Measurements from ENCODE around the gene TAC4.

The TAC4 gene

DNA sequence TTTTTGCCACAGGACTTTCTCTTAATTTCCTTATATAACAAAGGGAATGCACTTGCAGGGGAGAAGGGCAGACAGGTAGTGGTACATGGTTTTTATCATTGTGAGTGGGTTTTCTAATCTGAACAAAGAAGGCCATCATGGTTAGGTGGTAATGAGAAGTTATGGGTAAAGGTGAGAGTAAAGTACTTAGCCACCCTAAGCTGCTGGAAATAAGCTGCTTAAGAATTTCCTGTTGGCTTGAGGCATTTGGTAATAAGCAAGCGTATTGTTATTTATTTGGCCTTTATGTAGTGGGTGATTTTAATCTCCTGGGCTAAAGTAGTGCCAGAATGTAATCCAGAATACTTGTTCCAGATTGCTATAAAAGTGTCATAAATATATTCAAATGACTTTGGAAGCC is 27.1 kb downstream of the TAC4 start:
- H3K79me2 ChIP-seq (ENCODE audit: insufficient read depth, low read length): no peaks in the 10 kb centered on the region; the same call in 1 of the 2 replicates
- no peaks in the 10 kb centered on the region for H3K9me3 ChIP-seq (ENCODE audit: insufficient read depth, low read length)
- H2AFZ ChIP-seq (ENCODE audit: low read depth, low read length, severe bottlenecking): no peak overlapping the region
- H3K9ac ChIP-seq (ENCODE audit: low read length): no peak overlapping the region
- H3K36me3 ChIP-seq (ENCODE audit: low read length): peaks cover 37% of the 10 kb centered on the region
- H3K27ac ChIP-seq (ENCODE audit: low read depth, low read length): no peak overlapping the region
- no peaks in the 10 kb centered on the region for H4K20me1 ChIP-seq (ENCODE audit: low read depth, low read length)
- no peak for TF ChIP-seq EZH2phosphoT487 (conservative IDR thresholded peaks at IDR 0.05; ENCODE audit: low read length)
- TF ChIP-seq, protein P1, sequence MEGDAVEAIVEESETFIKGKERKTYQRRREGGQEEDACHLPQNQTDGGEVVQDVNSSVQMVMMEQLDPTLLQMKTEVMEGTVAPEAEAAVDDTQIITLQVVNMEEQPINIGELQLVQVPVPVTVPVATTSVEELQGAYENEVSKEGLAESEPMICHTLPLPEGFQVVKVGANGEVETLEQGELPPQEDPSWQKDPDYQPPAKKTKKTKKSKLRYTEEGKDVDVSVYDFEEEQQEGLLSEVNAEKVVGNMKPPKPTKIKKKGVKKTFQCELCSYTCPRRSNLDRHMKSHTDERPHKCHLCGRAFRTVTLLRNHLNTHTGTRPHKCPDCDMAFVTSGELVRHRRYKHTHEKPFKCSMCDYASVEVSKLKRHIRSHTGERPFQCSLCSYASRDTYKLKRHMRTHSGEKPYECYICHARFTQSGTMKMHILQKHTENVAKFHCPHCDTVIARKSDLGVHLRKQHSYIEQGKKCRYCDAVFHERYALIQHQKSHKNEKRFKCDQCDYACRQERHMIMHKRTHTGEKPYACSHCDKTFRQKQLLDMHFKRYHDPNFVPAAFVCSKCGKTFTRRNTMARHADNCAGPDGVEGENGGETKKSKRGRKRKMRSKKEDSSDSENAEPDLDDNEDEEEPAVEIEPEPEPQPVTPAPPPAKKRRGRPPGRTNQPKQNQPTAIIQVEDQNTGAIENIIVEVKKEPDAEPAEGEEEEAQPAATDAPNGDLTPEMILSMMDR (IDR thresholded peaks at IDR 0.05; ENCODE audit: insufficient read depth, low read length, poor library complexity, severe bottlenecking): no peak
- no peak overlapping the region for H3K4me2 ChIP-seq (ENCODE audit: low read depth, low read length, poor library complexity, severe bottlenecking)
- no peak overlapping the region for H3K4me3 ChIP-seq (ENCODE audit: insufficient read depth, low read length, poor library complexity, severe bottlenecking)
- no peaks in the 10 kb centered on the region for H3F3A ChIP-seq (ENCODE audit: insufficient read depth)
- no peaks in the 10 kb centered on the region for H3K9me2 ChIP-seq (replicated peaks; ENCODE audit: insufficient read depth, low read length)
- no peaks in the 10 kb centered on the region for H3K27me3 ChIP-seq (ENCODE audit: low read length)

DNA sequence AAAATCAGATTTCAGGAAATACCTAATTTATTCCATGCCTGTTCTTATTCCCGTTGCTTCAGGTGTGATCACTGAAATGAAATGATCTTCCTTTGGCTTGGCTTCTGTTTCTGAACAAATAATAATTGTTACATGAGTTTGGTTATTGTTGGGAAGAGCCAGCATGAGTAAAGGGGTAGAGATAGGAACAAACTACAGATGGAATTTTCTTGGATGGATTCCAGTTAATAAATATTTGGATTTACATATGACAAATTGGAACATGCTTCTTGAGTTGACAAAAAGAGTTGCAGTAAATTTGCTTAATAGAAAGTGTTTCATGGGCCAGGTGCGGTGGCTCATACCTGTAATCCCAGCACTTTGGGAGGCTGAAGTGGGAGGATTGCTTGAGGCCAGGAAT is 28.2 kb downstream of the TAC4 start:
- Histone ChIP-seq H3K27ac (ENCODE audit: low read depth, low read length) (no peak overlapping the region), H3K9me3 (ENCODE audit: insufficient read depth, low read length) (no peaks in the 10 kb centered on the region), H2AFZ (ENCODE audit: low read depth, low read length, severe bottlenecking) (no peak overlapping the region), H3K9me2 (replicated peaks; ENCODE audit: insufficient read depth, low read length) (no peaks in the 10 kb centered on the region), H3K4me2 (ENCODE audit: low read depth, low read length, poor library complexity, severe bottlenecking) (no peak overlapping the region), H3K9ac (ENCODE audit: low read length) (no peak overlapping the region), H3K4me3 (ENCODE audit: insufficient read depth, low read length, poor library complexity, severe bottlenecking) (no peak overlapping the region), H4K20me1 (ENCODE audit: low read depth, low read length) (no peaks in the 10 kb centered on the region), H3K27me3 (ENCODE audit: low read length) (no peaks in the 10 kb centered on the region), H3K36me3 (ENCODE audit: low read length) (peaks cover 29% of the 10 kb centered on the region), H3F3A (ENCODE audit: insufficient read depth) (no peaks in the 10 kb centered on the region), H3K79me2 (ENCODE audit: insufficient read depth, low read length) (no peaks in the 10 kb centered on the region; the same call in 1 of the 2 replicates)
- TF ChIP-seq EZH2phosphoT487 (conservative IDR thresholded peaks at IDR 0.05; ENCODE audit: low read length): no peak
- TF ChIP-seq, protein P1 (IDR thresholded peaks at IDR 0.05; ENCODE audit: insufficient read depth, low read length, poor library complexity, severe bottlenecking): no peak

DNA sequence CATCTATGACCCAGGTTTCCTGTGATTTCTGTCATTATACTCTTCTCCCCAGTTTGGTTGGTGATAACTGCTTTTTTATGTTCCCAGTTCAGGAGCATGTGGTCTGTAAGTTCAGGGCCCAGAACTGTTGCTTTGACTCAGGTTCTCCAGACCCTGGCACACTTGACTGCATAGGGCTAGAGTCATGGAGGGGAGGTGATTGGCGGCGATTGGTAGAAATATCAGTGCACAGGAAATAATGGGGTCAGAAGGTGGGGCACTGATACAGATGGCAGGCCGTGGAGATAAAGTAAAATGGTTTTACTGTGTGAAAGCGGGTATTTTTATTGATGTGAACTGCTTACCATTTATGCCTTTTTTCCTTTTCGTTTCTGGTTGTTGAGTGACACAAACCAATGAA is 28.7 kb downstream of the TAC4 start:
- no peaks in the 10 kb centered on the region for H3K27me3 ChIP-seq (ENCODE audit: low read length)

More for the DNA sequence above, 28.7 kb downstream of the TAC4 start:
- Histone ChIP-seq H3K9me2 (replicated peaks; ENCODE audit: insufficient read depth, low read length) (no peaks in the 10 kb centered on the region), H4K20me1 (ENCODE audit: low read depth, low read length) (no peaks in the 10 kb centered on the region), H3K4me2 (ENCODE audit: low read depth, low read length, poor library complexity, severe bottlenecking) (no peak overlapping the region), H2AFZ (ENCODE audit: low read depth, low read length, severe bottlenecking) (no peak overlapping the region), H3K4me3 (ENCODE audit: insufficient read depth, low read length, poor library complexity, severe bottlenecking) (no peak overlapping the region), H3K36me3 (ENCODE audit: low read length) (peaks cover 32% of the 10 kb centered on the region), H3K79me2 (ENCODE audit: insufficient read depth, low read length) (no peaks in the 10 kb centered on the region; the same call in 1 of the 2 replicates), H3K27ac (ENCODE audit: low read depth, low read length) (no peak overlapping the region), H3K9ac (ENCODE audit: low read length) (no peak overlapping the region), H3F3A (ENCODE audit: insufficient read depth) (no peaks in the 10 kb centered on the region), H3K9me3 (ENCODE audit: insufficient read depth, low read length) (no peaks in the 10 kb centered on the region)
- TF ChIP-seq, protein P1 (IDR thresholded peaks at IDR 0.05; ENCODE audit: insufficient read depth, low read length, poor library complexity, severe bottlenecking): no peak
- no peak for TF ChIP-seq EZH2phosphoT487 (conservative IDR thresholded peaks at IDR 0.05; ENCODE audit: low read length)

Measured in SU-DHL-6 (cell line).